ENCODE results near the gene DNPH1. TPM values are rescaled to one million over a fixed set of nuclear protein-coding genes. Genes with fewer than 3 reads are reported as not detected.
A peak's percentile ranks its signal among the peaks of the same experiment; 100 is the strongest.

DNPH1 gene
- total and polyA plus RNA-seq, 9 of the 15 experiments (the other 6 are each of a cell fraction or from before 2014, with no cell fraction given) = 7.3 to 300 (median 68.7) TPM

DNA sequence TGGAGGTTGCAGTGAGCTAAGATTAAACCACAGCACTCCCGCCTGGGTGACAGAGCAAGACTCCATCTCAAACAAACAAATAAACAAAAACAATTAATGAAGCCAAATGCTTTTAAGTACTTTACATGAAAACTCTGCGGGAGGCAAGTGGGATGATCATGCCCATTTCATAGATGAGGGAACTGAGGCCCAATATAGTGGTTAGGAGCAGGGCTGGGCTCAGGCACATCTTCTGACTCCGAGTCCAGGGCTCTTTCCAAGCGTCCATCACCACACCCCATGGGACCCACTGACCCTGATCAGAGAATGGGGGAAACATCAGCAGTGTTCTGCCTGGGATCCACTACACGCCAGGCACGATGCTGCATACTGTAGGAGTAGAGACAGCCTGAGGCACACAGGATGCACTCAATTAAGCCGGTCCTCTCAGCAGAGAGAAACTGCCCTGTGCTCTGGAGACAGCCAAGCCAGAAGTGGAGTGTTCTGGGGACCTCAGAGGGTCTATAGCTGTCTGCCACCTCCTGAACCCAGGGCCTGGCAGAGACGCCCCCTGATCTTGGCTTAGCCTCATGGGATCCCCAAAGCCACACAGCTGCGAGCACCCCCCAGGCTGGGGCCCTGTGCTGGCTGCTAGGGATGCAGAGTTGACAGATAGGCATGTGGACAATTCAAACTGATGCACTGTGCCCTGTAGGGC, 27.5 kb upstream of the DNPH1 start:
- in situ Hi-C loops (cut with MboI) = no loop called here
- no peak overlapping the region for H3K4me3 ChIP-seq
- TF ChIP-seq STAG1 (CRISPR knock-in tag; IDR thresholded peaks at IDR 0.05; ENCODE audit: borderline replicate concordance) (0 out of 2 replicates have a peak, but pooled peaks have one; percentile 2), HDAC6 (IDR thresholded peaks at IDR 0.05; ENCODE audit: low read depth, low read length) (no peak), GATAD2A (IDR thresholded peaks at IDR 0.05) (no peak), MTA2 (IDR thresholded peaks at IDR 0.05; ENCODE audit: low read depth) (no peak), KDM1A (IDR thresholded peaks at IDR 0.05) (0 out of 4 replicates have a peak, but pooled peaks of 1 of the 2 experiments have one; percentile 42), HDAC1 (IDR thresholded peaks at IDR 0.05) (no peak), CEBPG (CRISPR knock-in tag; IDR thresholded peaks at IDR 0.05) (no peak), CEBPG (tag; conservative IDR thresholded peaks at IDR 0.05 in 1 of 2, IDR thresholded peaks at IDR 0.05 in 1 of 2) (no peak), MBD2 (IDR thresholded peaks at IDR 0.05; ENCODE audit: borderline replicate concordance, low read depth) (no peak), SETDB1 (IDR thresholded peaks at IDR 0.05; ENCODE audit: low read length) (no peak), POLR3G (IDR thresholded peaks at IDR 0.05; ENCODE audit: extremely low read depth, insufficient read length, insufficient replicate concordance) (no peak), ZNF445 (CRISPR knock-in tag; IDR thresholded peaks at IDR 0.05; ENCODE audit: low read depth) (no peak), BCOR (IDR thresholded peaks at IDR 0.05) (peak; percentile 68), GTF2E2 (tag; IDR thresholded peaks at IDR 0.05) (no peak), IRF2 (CRISPR knock-in tag; IDR thresholded peaks at IDR 0.05) (no peak)
- TF ChIP-seq, protein P1, sequence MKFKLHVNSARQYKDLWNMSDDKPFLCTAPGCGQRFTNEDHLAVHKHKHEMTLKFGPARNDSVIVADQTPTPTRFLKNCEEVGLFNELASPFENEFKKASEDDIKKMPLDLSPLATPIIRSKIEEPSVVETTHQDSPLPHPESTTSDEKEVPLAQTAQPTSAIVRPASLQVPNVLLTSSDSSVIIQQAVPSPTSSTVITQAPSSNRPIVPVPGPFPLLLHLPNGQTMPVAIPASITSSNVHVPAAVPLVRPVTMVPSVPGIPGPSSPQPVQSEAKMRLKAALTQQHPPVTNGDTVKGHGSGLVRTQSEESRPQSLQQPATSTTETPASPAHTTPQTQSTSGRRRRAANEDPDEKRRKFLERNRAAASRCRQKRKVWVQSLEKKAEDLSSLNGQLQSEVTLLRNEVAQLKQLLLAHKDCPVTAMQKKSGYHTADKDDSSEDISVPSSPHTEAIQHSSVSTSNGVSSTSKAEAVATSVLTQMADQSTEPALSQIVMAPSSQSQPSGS (CRISPR knock-in tag; IDR thresholded peaks at IDR 0.05) = no peak

More for the DNA sequence above, 27.5 kb upstream of the DNPH1 start:
- H3K36me3 ChIP-seq (ENCODE audit: control insufficient read depth, insufficient read depth, low read length) = no peaks in the 10 kb centered on the region
- no peaks in the 10 kb centered on the region for H3K9me1 ChIP-seq (ENCODE audit: control insufficient read depth, insufficient read depth, low read length)
- H3K4me1 ChIP-seq (replicated peaks in 1 of 2; ENCODE audit: control insufficient read depth in 2 of 2, insufficient read depth in 2 of 2, low read length in 2 of 2) = peaks cover 0 to 15% of the 10 kb centered on the region in 2 experiments; a peak in 2 of 5 replicates
- FAIRE-seq (no peak), DNase-seq (ENCODE audit: extremely low read depth in 1 of 4, low spot score in 3 of 4) (no peak), ATAC-seq (no peak)
- H3K27me3 ChIP-seq (ENCODE audit: control insufficient read depth in 2 of 2, insufficient read depth in 2 of 2, low read length in 2 of 2) = peaks cover 49 to 77% of the 10 kb centered on the region in 2 experiments
- intact Hi-C loops (cut with micrococcal nuclease) = no loop called here
- ChIA-PET CTCF (ENCODE audit: low intra/inter-chr PET ratio) (no interaction called here), POLR2A (interaction anchor here (0.6 to 0.7 kb wide), 2 partner anchors 11 to 138 kb away, joined by 3 read pairs; no protein-coding TSS in a partner anchor)
- H2AFZ ChIP-seq (ENCODE audit: low read depth, low read length) = no peak overlapping the region
- no TSS peak for BruUV-seq (replicated peaks)
- WGBS (ENCODE audit: insufficient coverage, low coverage, missing lambda C conversion rate) = 4% methylated on average over 9 of the region's 9 CpGs
- no peaks in the 10 kb centered on the region for H3K79me2 ChIP-seq (ENCODE audit: control insufficient read depth, insufficient read depth, low read length)
- peaks cover 21% of the 10 kb centered on the region for H4K20me1 ChIP-seq (replicated peaks; ENCODE audit: control insufficient read depth, insufficient read depth, low read length)
- 0 out of 4 replicates have a peak overlapping the region, but pooled peaks of 1 of the 2 experiments have one; percentile 15 for H3K9ac ChIP-seq (ENCODE audit: insufficient read depth in 1 of 2, low read depth in 2 of 2, low read length in 2 of 2)
- no peaks in the 10 kb centered on the region for H3K9me3 ChIP-seq (replicated peaks; ENCODE audit: control insufficient read depth, insufficient read depth, low read depth, low read length)
- H3K4me2 ChIP-seq (ENCODE audit: insufficient read depth, low read length) = no peak overlapping the region
- no peak overlapping the region for H3K27ac ChIP-seq (ENCODE audit: extremely low read depth, low read depth, low read length)
